Stimulated activated CD8-positive, alpha-beta memory T cell treated with anti-CD3 and anti-CD28 coated beads, Interleukin-15, amount 100 ng/mL, for 48 hours (primary cell): ENCODE data around the gene SCYGR4.
"Not testable (repeated sequence)": the region's sequence is repeated elsewhere in the genome, so short reads cannot be mapped to it uniquely, and the experiment has no call there.

Experiments
- DNase-seq, 2 donors: peaks; one replicate each; pipeline ENCODE4 v3.0.0-alpha.2; 2020; ENCODE audit warnings: low read depth in 2 of 2

The SCYGR4 gene, protein sequence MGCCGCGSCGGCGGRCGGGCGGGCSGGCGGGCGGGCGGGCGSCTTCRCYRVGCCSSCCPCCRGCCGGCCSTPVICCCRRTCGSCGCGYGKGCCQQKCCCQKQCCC

DNA sequence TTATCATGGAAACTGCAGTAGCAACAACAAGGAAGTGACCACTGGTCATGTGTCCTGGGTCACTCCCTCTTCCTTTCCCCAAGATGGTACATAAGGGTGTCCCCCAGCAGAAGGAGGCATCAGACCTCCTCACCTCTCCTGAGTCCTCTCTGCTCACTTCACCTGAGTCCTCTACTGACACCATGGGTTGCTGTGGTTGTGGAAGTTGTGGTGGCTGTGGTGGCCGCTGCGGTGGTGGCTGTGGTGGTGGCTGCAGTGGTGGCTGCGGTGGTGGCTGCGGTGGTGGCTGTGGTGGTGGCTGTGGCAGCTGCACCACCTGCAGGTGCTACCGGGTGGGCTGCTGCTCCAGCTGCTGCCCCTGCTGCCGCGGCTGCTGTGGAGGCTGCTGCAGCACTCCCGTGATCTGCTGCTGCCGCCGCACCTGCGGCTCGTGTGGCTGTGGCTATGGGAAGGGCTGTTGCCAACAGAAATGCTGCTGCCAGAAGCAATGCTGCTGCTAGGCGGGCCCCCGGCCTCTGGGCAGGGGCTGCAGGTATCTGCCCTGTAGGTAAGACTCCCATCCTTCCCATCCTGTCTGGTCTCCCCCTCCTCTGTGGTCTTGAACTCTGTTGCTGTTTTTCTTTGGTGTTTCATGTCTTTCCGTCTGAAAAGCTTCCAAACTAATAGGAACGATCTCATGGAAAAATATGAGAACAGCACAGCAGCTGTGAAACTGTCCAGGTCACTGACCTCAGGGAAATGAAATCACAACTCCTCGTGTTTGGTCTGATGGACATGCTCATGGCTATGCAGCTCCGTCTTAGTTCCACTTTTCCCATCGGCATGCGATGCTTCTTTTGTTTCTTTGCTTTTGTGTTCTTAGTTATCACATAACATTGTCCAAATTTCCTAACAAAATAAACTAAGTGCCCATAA lies at the start of gene SCYGR4:
TSS of gene SCYGR4 (plus strand) at position 183 of the 915 bp plus-strand sequence. CDS start at position 183, 0 bp downstream.
- DNase-seq, result no peak

DNA sequence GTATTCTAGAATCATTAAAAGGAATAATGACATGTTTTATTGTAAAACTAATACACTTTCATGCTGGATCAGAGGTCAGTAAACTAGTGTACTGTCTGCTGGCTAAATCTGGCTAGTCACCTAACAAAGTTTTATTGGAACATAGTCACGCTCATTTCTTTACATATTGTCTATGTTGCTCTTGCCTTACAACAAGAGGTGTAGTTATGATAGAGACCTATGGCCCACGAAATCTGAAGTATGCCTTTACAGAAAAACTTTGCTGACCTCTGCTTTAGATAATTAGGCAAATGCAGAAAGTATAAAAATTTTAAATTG lies 48.5 kb upstream of the SCYGR4 start:
- DNase-seq, result no peak

DNA sequence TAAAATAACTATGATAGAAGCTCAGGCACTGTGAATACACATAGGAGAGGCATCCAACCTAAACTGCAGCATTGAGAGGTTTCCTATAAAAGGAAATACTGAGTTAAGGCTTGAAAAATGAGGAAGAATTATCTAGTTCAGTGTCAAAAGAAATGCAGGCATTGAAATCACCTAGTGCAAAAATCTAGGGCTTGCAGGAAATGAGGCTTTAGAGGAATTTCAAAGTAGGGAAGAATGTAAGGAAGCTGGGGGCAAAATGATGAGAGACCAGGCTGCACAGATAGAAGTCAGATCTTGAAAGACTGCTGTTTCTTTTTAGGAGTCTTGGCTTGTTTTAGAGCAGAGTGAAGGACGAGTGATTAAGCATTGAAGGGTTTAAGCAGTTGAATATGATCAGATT lies 46.7 kb upstream of the SCYGR4 start:
- no peak for DNase-seq

DNA sequence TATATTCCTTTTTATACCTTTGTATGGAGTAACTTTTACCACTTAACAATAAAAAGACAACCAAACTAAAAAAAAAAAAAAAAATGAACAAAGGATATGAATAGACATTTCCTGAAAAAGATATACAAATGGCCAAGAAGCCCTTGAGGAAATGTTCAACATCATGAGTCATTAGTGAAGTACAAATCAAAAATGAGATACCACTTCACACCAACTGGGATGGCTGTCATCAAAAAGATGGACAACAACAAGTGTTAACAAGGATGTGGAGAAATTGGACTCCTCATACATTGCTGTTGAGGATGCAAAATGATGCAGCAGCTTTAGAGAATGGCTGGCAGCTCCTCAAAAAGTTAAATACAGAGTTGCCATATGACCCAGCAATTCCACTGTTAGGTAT lies 41.2 kb upstream of the SCYGR4 start:
- no peak for DNase-seq

DNA sequence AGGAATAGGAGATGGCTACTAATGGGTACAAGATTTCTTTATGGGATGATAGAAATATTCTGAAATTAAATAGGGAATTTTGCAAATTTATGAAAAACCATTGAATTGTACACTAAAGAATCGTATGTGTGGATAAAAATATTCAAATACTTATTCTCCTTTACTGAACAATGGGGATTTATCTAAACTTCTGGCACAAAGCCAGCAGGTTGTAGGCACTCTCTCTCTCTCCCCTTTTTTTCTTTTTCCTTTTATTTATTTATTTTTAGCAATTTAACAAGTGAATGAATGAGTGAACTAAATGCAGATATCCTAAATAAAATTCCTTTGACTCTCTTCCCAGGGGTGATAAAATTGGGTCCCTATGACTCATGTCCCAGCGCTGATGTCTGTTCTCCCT lies 40.5 kb upstream of the SCYGR4 start:
- DNase-seq, result no peak

DNA sequence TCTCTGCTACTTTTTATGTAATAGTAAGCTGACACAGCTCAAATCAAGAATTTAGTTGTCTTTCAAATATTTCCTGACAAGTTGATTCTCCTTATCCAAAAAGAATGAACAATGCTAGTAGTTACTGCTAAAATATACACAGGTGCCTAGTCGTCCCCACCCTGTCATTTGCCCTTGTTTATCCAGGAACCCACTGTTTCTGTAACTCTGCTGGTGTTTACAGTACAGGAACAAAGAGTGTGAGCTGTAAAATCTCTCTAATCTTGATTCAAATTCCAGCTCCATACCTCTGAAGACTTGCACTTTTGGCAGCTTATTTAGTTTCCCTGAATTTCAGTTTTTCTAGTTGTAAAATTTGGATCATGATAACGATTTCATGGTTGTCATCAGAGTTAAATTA lies 39.7 kb upstream of the SCYGR4 start:
- no peak for DNase-seq

DNA sequence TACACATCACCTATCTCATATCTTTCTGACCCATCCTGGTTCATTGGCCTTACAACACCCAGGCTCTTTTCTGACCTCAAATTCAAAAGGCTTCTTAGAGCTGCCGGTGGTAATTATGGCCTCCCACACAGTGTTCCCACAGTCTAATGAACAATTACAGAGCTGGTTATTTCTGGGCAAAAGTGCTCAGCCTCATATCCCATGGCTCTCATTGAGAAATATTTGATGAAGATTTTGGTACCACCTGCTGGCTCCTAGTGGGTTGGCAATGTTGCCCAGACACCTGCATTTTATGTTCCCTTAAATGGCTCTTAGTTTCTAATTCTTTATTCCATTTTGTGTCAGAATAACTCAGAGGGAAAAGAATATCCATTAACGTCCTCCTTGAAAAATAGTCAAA lies 38.7 kb upstream of the SCYGR4 start:
- DNase-seq, result no peak

DNA sequence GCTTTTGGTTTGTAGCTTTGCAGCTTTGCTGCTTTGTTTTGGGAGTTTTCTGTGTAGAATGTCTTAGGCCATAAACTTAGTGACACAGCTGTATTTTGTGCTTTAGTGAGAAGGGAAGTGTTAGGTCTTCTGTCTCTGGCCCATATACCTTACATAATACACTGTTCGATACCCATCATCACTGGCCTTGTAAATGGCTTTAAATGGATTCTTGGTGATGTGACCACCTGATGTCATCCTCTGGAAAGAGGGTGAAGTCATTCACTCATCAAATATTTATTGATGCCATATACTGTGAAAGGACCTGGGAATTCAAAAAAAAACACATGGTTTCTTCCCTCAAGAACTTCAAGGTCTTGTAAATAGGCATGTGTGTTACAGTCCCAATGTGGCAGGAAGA lies 37.5 kb upstream of the SCYGR4 start:
- no peak for DNase-seq

DNA sequence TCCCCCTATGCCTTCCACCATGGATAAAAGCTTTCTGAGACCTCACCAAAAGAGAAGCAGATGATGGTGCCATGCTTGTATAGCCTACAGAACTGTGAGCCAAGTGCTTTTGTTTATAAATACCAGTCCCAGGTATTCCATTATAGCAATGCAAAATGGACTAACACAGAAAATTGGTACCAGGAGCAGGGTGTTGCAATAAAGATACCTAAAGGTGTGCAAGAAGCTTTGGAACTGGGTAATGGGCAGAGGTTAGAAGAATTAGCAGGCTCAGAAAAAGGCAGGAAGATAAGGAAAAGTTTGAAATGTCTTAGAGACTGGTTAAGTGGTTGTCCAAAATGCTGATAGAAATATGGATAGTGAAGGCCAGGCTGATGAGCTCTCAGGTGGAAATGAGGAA lies 34.9 kb upstream of the SCYGR4 start:
- DNase-seq, result no peak

DNA sequence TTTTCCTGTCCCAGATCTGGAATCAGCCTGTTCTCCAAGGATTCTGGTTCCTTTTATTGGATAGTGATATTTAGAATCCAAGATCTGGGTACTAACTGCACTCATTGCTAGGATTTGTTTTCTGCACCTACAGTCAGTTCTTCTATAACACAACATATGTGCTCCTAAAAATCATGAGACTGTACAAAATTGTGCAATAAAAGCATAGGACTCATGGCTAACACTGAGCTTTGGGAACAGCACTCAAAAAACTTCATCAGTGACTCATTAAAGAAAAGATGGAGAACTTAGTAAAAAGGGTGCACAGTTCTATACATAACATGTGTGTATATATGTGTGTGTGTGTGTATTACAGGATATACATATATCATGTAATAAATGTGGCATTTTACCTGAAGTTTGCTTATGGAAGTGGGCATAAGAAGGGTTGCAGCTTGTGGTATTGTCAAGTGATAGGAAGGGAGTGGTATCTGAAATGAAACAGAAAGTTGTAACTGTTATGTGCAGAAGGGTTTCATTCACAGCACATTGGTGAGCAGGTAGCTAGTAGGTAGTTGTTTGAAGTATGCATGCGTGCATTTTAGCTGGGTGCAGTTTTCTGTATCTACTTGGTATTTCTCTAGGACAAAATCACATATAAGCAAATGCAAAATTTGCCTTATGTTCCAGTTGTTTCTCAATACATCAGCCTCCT lies 24.5 kb upstream of the SCYGR4 start:
- DNase-seq, result no peak

DNA sequence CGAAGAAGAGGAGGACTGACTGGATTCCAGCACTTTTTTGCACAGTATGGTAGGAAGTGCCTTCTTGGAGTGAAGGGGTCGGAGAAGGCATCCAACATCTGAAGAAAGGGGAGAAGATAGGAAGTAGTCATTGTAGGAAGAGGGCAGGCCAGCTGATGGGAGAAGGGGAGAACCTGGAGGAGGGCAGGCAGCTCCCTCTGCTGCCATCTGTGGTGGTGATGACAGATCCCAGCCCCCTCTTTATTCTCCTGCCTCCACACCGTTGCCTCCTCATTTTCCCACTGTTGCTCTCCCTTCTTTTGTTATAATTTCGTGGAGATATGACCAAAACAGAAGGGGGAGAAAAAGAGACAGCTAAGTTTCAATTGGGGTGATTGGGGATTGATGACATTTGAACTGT lies 21.5 kb upstream of the SCYGR4 start:
- no peak for DNase-seq

DNA sequence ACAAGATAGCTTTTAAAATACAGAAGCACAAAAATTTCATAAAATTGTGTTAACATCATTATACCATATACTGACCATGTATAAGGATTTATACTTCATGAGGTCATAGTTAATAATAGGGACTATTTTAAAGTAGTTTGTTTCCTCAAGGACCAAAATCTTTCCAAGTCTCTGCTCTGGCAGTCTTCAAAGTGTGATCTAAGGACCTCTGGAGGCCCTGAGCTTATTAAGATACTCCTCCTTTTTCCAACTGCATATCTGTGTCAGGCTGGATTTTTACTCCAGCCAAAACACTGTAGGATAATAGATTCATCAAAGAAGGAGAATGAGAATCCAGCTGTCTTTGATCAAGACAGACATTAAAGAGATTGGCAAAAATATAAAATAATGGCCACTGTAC lies 20.3 kb upstream of the SCYGR4 start:
- no peak for DNase-seq

DNA sequence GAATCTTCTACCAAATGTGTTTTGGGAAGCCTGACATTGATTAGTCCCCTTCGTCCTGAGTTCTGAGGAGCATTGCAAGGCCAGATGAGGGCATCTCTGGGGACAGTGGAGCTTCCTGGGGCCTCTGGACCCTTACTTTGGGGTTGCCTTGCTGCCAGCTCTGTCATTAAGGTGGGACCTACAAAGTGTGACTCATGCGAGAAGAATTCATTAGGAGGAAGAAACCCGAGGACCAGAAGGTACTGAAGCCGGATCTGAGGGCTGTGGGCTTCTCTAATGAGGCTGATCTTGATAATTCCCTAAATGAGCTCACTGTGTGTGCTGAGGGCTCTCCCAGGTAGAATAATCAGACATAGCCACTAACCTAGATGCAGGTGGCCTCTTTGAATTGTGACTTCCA lies 19.3 kb upstream of the SCYGR4 start:
- DNase-seq, result no peak

DNA sequence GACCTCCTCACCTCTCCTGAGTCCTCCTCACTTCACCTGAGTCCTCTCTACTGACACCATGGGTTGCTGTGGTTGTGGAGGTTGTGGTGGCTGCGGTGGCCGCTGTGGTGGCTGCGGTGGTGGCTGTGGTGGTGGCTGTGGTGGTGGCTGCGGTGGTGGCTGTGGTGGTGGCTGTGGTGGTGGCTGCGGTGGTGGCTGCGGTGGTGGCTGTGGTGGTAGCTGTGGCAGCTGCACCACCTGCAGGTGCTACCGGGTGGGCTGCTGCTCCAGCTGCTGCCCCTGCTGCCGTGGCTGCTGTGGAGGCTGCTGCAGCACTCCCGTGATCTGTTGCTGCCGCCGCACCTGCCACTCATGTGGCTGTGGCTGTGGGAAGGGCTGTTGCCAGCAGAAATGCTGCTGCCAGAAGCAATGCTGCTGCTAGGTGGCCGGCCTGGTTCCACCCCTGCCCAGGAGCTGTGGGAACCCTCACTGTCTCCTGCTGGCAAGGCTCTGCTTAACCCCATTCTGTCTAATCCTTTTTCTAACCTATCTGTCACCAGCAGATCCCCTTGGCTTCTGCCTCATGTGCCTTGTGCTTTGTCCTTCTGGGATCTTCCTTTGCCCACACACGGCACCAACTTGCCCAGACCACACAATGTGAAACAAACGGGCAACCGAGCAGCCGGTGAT lies 18.3 kb upstream of the SCYGR4 start, which contains the start of gene SCYGR2:
TSS of gene SCYGR2 (plus strand) at position 59 of the 669 bp plus-strand sequence. CDS start at position 59, 0 bp downstream.
- not testable (repeated sequence) for DNase-seq

DNA sequence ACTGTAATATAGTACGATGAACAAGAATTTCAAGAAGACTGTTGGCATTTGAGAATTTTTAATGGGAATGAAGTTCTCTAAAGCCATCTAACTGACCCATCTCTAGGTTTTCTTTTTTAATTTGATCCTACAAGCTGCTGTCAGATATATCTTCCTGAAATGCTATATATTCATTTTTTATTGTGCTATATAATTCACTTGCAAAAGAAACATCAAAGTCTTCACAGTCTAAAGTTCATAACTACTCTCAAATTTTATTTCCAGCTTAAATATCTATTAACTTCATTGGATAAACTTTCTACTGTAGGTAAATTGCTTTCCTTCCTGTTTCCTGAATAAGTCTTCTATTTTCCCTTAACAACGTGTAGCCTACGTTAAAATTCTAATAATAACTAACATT lies 14.9 kb upstream of the SCYGR4 start:
- DNase-seq, result no peak

DNA sequence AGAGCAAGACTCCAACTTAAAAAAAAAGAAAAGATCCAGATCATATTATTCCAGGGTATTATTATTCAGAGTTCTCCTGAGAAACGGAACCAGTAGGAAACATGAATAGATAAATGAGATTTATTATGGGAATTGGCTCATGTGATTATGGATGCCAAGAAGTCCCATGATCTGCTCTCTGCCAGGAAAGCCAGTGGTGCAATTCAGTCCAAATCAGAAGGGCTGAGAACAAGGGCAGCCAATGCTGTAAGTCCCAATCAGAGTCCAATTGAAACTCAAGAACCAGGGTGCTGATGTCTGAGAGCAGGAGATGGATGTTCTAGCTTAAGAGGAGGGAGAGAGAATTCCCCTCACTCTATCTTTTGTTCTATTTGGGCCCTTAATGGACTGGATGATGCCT lies 10.8 kb upstream of the SCYGR4 start:
- DNase-seq, result no peak

DNA sequence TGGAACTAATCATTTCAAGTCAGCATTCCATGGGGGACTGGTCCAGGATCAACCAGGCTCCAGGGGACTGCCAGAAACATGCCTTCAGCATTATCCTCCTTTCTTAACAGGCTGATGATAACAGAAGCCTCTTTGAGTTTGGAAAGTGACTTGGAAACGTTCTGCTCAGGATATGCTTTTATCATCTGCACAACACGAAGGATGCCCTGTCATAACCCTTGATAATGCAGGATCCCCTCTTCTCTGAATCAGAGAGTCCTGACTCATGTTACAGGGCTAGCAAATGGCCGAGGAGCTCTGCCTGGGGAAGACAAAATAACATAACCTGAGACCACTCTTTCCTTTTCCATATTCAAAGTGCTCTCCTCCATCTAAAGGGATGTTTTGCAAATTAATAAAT lies 9.4 kb upstream of the SCYGR4 start:
- DNase-seq, result no peak

DNA sequence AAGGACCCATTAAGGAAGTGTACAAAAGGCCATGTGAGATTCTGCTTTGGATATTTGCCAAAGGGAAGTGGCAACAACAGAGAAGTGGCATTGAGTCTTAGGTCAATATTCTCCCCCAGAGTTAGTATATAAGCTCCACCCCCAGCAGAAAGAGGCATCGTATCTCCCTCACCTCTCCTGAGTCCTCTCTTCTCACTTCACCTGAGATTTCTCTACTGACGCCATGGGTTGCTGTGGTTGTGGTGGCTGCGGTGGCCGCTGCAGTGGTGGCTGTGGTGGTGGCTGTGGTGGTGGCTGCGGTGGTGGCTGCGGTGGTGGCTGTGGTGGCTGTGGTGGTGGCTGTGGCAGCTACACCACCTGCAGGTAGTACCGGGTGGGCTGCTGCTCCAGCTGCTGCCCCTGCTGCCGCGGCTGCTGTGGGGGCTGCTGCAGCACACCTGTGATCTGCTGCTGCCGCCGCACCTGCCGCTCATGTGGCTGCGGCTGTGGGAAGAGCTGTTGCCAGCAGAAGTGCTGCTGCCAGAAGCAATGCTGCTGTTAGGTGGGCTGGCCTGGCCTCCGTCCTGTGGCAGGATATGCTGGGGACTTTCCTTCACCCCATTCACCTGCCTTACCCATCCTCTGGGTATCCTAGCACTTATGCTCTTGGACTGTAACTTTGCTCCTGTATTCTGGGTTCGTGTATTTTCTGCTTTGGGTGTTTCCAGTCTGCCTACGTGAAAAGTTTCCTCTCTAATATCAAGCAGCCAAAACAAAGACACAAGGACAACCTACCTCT lies 8.5 kb upstream of the SCYGR4 start:
- DNase-seq, result no peak

DNA sequence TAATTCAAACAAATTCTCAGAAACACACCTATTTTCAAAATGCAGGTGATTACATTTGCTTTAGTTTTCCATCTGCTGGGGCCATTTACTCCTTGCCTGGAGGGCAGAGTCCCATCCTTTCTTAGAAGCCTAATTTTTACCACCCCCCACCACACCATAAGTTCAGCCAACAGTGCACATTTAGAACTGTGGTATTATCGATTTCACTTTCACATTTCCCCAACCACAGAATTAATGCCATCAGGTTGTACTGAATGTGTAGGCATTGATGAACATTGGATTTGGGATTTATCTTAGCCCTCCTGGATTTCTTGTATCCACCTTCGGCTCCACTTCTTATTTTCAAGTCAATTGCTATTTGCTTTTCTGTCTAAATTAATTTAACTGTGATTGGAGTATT lies 7.2 kb upstream of the SCYGR4 start:
- no peak for DNase-seq

DNA sequence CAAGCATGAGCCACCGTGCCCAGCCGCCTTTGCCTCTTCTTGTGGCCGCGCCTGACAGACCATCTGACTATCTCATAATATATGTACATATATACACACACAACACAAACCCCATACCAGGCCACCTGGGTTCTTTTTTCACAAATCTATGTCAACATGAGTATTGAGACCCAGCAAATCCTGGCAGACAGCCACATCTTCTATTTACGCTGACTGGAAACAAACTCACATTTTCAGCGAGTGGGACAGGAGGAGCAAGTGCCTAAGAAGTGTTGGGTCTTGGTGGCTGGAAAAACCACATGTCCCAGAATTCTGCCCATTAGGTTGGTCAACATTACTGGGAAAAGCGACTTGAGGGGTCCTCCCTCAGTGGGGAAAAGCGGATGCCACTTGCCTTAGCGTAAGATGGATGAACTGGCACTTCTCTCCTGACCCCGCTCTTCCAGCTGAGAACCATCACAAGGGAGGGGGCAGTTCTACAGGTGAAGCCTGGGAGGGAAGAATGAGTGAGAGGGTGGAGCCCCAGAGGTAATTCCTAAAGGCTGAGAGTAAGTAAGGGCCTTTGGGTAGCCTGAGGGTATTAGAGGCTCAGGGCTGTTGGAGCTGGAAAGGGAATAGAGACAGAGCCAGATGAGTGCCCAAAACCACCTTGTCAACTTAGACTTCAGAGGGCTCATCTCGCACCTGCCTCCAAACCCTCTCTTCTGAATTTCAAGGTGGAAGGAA lies 4.6 kb upstream of the SCYGR4 start:
- DNase-seq, result no peak

DNA sequence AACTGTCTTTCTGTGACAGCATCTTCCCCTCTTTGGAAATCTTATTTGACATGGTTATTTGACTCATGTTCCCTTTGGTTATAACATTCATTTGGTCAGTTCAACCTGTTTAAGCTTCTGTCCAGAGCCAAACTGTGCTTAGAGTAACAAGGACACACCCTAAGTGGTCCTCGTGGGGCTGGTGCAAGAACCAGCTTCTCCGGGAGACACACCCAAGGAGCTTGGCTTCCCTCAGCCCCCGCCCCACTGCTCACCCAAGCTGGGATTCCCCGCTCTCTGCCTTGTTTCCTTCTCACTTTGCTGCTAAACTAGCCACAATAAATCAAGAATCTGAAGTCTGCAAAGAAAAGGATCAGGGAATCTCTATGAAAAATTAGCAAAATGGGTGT lies 4.0 kb upstream of the SCYGR4 start:
- DNase-seq, result no peak
